Right renal cortex interstitium (tissue), 3 donors: Measurements from ENCODE around the gene KIF1A. TPM values are rescaled to one million over a fixed set of nuclear protein-coding genes. Genes with fewer than 3 reads are reported as not detected.

ENCODE experiments used
- DNase-seq, 3 donors: peaks; one replicate each; pipeline ENCODE4 v3.0.0-alpha.2; 2013; ENCODE audit warnings: low read depth in 3 of 3, low spot score in 2 of 3
- polyA plus RNA-seq, 3 donors: library from polyadenylated mRNA; unstranded; fragments of 120-200 nt; gene quantifications; one replicate each; pipeline ENCODE4 v1.2.1, GENCODE V29; 2013; ENCODE audit not compliant: insufficient read length in 3 of 3

Gene KIF1A
- polyA plus RNA-seq, 3 donors: 7.1 to 9.5 (median 9.0) TPM

DNA sequence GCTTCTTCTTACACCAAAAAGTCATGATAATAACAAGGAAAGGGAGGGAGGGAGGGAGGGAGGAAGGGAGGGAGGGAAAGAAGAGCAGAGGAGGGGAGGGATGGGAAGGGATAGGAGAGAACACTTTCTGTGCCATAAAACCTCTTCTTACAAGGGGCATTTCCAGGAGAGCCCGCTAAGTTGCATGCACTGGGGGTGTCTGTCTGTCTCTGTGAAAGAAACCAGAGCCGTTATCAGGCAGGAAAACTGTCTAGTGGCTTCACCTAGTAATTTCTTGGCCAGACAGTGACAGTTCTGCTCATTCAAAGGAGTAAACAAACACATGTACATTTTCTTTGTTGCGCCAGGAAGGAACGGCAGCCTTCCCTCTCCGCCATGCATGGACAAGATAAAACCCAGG, 82.5 kb downstream of the KIF1A start:
- DNase-seq: no peak

DNA sequence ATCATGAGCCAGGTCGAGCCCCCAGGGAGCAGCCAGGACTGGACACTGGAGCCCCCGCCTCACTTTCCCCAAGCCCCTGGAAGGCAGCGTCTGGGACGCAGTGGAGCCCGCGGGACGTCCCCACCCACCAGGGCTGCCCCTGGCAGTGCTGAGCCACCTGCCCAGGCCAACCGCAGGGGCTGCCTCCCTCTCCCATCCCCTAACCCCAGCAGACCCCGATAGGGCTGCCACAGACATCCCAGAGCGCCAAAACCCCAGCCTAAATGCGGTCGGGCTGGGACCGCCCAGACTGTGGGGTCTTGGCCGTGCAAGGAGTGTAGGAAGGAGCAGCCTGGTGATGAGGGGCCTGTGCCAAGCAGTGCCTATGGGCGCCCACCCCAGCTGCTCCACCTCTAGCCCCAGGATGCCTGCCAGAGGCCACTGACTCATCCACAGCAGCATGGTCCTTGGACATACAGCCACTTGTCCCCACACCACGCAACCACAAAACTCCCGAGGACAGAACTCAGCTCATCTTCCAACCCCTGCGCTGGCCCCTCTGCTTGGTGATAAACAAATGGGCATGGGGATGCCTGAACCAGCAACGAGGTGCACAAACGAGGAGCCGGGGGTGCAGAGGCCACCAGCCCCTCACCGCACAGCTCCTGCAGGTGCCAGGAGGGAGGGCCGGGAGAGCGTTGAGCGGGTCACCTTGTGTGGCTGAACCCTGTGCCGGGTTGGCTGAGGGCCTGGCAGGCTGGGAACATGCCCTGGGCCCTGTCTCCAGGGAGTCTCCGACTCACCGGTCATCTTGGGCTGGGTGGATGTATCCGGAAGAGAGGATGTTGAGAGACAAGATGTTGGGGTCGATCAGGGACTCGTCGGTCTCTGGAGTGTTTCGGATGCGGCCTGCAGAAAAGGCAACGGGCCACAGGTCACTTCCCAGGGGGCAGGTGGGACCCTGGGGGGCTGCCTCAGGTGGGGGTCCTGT, 83.5 kb downstream of the KIF1A start:
- no peak for DNase-seq

DNA sequence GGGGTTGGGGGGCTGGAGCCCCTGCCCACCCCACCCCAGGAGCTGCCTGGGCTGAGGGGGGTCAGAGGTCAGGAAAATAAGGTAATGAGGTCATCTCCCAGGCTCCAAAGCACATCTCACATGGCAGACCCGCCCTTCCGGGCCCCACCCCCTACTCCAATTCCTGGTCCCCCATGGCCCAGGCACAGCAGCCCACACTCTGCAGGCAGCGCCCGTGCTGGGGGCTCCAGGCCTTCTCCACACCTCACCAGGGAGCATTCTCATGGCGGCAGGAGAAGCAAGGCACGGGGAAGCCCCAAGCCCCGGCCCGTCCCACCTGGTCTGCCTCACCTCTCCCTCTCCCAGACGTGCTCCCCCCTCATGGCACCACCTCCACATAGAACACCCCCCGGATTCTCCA, 84.5 kb downstream of the KIF1A start:
- no peak for DNase-seq

DNA sequence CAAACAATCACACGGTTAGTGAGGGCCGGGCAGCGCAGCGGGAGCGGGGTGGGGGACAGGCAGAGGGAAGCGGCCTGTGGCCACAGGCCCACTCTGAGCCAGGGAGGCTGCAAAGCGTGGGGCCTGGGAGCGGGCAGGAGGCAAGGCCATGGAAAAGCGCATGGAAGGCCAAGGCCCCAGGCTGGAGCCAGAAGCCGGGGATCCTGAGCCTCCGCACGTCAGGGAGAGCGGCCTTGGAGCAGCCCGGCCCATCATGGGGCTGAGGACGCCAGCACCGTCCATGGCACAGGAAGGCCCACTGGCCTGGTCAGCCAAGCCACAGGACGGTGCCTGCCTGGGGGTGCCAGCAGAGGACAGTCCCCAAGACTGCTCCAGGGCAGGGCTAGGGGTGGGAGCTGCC, 85.3 kb downstream of the KIF1A start:
- no peak for DNase-seq

GRCh38 chr2:240733803-240734495, 86.1 kb downstream of the KIF1A start:
- DNase-seq: no peak

DNA sequence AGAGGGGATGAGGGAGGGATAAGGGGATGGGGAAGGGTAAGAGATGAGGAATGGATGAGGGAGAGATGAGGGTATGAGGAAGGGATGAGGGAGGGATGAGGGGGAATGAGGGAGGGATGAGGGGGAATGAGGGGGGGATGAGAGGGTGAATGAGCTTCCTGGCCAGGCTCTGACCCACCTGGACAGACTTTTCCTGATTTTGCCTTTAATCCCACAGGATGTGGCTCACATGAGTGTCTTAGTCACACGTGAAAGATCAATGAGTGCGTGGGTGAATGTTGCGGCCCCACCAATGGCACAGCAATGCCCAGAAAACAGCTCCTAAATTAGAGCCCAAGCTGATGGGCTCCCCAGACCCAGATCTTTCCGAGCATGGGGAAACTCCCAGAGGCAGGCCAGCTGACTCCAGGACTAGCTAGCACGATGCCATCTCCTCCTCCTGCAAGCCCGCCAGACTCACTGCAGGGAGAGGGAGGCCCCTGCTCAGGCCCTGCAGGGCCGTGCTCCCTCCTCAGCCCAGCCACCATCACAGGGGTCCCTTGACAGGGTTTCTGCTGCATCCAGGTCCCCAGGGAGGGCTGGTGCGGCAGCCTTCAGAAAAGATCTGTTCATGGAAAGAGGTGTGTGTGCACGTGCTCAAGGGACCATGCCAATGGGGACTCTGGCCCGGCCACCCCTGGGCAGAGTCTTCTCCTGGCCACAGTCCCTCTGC, 87.0 kb downstream of the KIF1A start:
- no peak for DNase-seq

DNA sequence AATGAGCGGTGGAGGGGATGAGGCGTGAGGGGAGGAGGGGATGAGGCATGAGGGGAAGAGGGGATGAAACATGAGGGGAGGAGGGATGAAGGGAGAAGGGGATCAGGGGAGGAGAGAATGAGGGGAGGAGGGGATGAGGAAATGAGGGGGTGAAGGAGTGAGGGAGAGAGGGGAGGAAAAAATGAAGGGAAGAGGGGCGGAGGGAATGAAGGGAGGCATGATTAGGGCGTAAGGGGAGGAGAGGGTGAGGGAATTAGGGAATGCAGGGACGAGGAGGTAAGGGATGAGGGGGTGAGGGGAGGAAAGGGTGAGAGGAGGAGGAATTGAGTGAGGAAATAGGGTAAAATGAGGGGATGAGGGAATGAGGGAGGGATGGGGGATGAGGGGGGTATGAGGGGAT, 87.8 kb downstream of the KIF1A start:
- no peak for DNase-seq

DNA sequence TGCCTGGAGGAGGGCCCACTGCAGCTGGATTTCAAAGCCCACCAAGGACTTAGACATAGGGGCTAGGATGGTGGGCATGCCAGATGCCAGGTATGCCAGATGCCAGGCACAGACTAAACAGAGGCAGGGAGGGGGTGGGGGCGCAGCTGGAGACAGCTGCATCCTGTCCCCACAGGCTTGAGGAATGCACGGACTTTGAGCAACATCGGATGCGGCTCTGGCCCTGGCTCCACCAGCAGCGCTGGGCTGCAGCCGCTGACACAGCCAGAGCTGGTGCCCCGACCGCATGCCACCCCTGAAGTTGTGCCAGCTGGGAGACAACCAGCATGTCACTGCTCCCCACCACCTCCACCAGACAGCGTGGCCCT, 88.9 kb downstream of the KIF1A start:
- DNase-seq: no peak

GRCh38 chr2:240730501-240731177, 89.4 kb downstream of the KIF1A start:
- no peak for DNase-seq

DNA sequence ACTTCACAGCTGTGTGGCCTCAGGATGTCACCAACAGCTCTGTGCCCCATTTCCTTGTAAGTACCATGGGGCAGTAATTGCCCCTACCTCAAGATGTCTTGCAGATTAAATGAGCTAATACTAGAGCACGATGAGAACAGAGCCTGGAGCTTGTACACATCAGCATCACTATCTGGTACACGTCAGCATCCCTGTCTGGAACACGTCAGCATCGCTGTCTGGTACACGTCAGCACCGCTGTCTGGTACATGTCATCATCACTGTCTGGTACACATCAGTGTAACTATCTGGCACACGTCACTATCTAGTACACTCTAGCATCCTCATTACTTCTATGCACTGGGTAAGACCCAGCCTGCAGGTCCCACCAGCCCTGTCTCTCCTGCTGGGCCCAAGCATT, 91.2 kb downstream of the KIF1A start:
- DNase-seq: no peak

- no peak for DNase-seq
Measured at GRCh38 chr2:240728361-240728760, 91.7 kb downstream of the KIF1A start.

- no peak for DNase-seq
Measured at GRCh38 chr2:240727913-240728312, 92.1 kb downstream of the KIF1A start.

DNA sequence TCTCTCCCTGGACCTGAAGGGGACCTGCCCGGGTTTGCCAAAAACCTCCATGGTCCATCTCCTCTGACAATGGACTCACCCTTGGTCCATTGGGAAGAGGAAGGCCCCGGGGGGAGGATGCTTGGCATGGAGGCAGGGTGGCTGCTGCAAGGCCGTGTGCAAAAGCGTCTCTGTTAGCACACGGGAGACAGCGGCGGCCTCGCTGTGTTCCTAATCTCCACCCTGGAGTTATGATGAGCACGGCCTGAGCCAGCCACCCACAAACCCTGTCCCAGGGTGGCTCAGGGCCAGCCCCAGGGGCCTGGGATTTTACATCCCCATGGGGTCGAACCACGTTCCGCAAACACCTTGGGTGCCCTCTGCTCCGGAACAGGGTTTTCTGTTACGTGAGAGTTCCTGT, 92.6 kb downstream of the KIF1A start:
- DNase-seq: no peak

DNA sequence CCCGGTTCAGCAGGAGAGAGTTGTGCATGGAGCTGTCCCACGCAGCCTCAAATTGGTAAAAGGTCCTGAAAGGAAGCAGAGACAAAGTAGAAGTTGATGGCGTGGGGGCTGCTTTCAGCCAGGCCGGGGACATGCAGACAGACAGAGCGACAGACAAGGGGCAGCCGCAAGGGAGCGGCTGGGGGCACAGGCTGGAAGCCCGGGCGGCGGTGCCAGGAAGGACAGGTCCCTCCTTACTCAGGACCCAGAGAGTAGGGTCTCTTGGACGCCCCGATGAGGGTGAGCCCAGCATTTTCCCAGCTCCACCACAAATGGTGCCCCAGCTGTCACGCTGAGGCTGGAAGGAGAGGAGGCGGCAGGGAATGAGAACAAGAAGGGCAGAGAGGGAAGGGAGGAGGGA, 93.1 kb downstream of the KIF1A start:
- DNase-seq: no peak

- DNase-seq: no peak
Measured at GRCh38 chr2:240725671-240726070, 94.3 kb downstream of the KIF1A start.

- DNase-seq: no peak
Measured at GRCh38 chr2:240725266-240725665, 94.8 kb downstream of the KIF1A start.

DNA sequence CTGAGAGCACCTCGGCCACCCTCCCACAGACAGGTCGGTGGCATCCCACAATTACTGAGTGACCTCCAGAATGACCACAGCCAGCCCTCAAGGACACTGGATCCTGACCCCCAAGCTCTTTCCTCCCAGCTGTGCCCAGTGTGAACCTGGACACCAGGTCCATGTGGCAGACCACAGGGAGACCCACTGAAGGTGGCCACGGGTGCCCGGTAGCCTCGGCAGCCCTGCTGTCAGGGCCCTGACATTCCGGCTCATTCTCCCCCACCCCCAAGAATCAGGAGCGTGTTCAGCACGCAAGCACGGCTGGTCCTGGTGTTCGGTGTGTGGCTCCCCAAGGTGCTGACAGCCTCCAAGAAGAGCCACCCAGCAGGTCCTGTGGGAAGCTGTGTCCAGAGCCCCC, 95.6 kb downstream of the KIF1A start:
- DNase-seq: no peak

GRCh38 chr2:240723851-240724250, 96.2 kb downstream of the KIF1A start:
- no peak for DNase-seq

GRCh38 chr2:240722796-240723735, 97.0 kb downstream of the KIF1A start:
- DNase-seq: no peak

GRCh38 chr2:240722376-240722775, 97.6 kb downstream of the KIF1A start:
- DNase-seq: no peak
